A549 (cell line): ENCODE measurements around the gene FSCN2. TPM values are rescaled to one million over a fixed set of nuclear protein-coding genes. Genes with fewer than 3 reads are reported as not detected.

ENCODE experiments used
- ATAC-seq, 2 experiments: fragments of 200-7000 bp in 1 of 2; fragments of >200 bp in 1 of 2; cut with Nextera tagmentation in 1 of 2; cut with Tn5 transposase in 1 of 2; 3 replicates each; pipeline versions ENCODE4 v1.8.0 to v1.9.1; 2018 to 2020; ENCODE audit warnings: mild to moderate bottlenecking in 1 of 2, moderate library complexity in 1 of 2
- CTCF ChIA-PET: fragments of 300-600 bp; sonication (Branson Sonifier 250); formaldehyde crosslinking; extraction: SDS; loops from one replicate; lab custom pipeline; 2021; ENCODE audit warnings: antibody characterized with exemption, inconsistent platforms; lab: Yijun Ruan, JAX
- POLR2A ChIA-PET: fragments of 350-600 bp; formaldehyde crosslinking; extraction: SDS; loops from one replicate; lab custom pipeline; 2021; ENCODE audit warnings: antibody characterized with exemption, inconsistent platforms; lab: Yijun Ruan, JAX
- DNase-seq, 2 experiments: peaks; one replicate each; pipeline versions ENCODE4 v3.0.0 to v3.0.0-alpha.2; 2011 to 2016; ENCODE audit warnings: low read depth in 1 of 2, low spot score in 1 of 2
- FAIRE-seq: peaks from 2 replicates; lab custom pipeline; 2011; peaks lifted over from hg19 to GRCh38; lab: Jason Lieb, UNC
- H3K27ac ChIP-seq, 2 experiments: fragments of >200 bp; sonication (Bioruptor Twin); formaldehyde crosslinking; 3 replicates each; pipeline ENCODE4 v1.5.1; 2016 to 2017
- H3K4me1 ChIP-seq: fragments of >200 bp; sonication (Bioruptor Twin); formaldehyde crosslinking; 3 replicates; pipeline ENCODE4 v1.6.1; 2016
- H3K4me2 ChIP-seq: fragments of >200 bp; sonication (Bioruptor Twin); formaldehyde crosslinking; 3 replicates; pipeline ENCODE4 v1.6.1; 2016
- H3K4me3 ChIP-seq: fragments of >200 bp; sonication (Bioruptor Twin); formaldehyde crosslinking; 3 replicates; pipeline ENCODE4 v1.5.1; 2016
- H3K9me3 ChIP-seq: fragments of >200 bp; sonication (Bioruptor Twin); formaldehyde crosslinking; 3 replicates; pipeline ENCODE4 v1.6.1; 2016
- ATOH8 ChIP-seq: fragments of 250-450 bp; sonication (Bioruptor Pico); IDR thresholded peaks from 2 replicates; pipeline ENCODE4 v1.5.0; 2020; ENCODE audit warnings: low read depth, mild to moderate bottlenecking, moderate library complexity
- BCL3 ChIP-seq: fragments of >200 bp; sonication (Bioruptor Twin); formaldehyde crosslinking; IDR thresholded peaks from 3 replicates; pipeline ENCODE4 v1.6.1; 2016
- BHLHE40 ChIP-seq: IDR thresholded peaks from 2 replicates; pipeline ENCODE4 v1.6.1; 2012; ENCODE audit warnings: low read depth, low read length, inconsistent platforms
- CTCF ChIP-seq: fragments of >200 bp; sonication (Bioruptor Twin); formaldehyde crosslinking; IDR thresholded peaks from 3 replicates; pipeline ENCODE4 v1.5.1; 2016
- EHF ChIP-seq: fragments of 250-450 bp; sonication (Bioruptor Pico); IDR thresholded peaks from 2 replicates; pipeline ENCODE4 v1.5.0; 2020; ENCODE audit warnings: mild to moderate bottlenecking
- EHMT2 ChIP-seq: fragments of 200-600 bp; sonication (generic); IDR thresholded peaks from 2 replicates; pipeline ENCODE4 v1.6.1; 2016; ENCODE audit warnings: antibody characterized with exemption, low read depth, mild to moderate bottlenecking, moderate library complexity
- EP300 ChIP-seq, 2 experiments: fragments of >200 bp; sonication (Bioruptor Twin); formaldehyde crosslinking; IDR thresholded peaks; 2 replicates in 1 of 2; 3 replicates in 1 of 2; pipeline ENCODE4 v1.6.1; 2016 to 2017
- GATA3 ChIP-seq: IDR thresholded peaks from 2 replicates; pipeline ENCODE4 v1.6.1; 2012; ENCODE audit warnings: borderline replicate concordance
- HES2 ChIP-seq: fragments of >200 bp; sonication (Bioruptor Twin); formaldehyde crosslinking; IDR thresholded peaks from 2 replicates; pipeline ENCODE4 v1.6.1; 2016
- HMGXB4 ChIP-seq: fragments of 250-450 bp; sonication (Bioruptor Pico); IDR thresholded peaks from 2 replicates; pipeline ENCODE4 v1.5.0; 2021; ENCODE audit warnings: mild to moderate bottlenecking, moderate library complexity, borderline replicate concordance
- HOXA7 ChIP-seq: fragments of 250-450 bp; sonication (Bioruptor Pico); IDR thresholded peaks from 2 replicates; pipeline ENCODE4 v1.5.0; 2020; ENCODE audit warnings: mild to moderate bottlenecking, moderate library complexity
- HOXB5 ChIP-seq: fragments of 250-450 bp; sonication (Bioruptor Pico); IDR thresholded peaks from 2 replicates; pipeline ENCODE4 v1.5.0; 2020; ENCODE audit warnings: mild to moderate bottlenecking, moderate library complexity
- JUN ChIP-seq, 2 experiments: fragments of >200 bp; sonication (Bioruptor Twin); formaldehyde crosslinking; IDR thresholded peaks; 2 replicates in 1 of 2; 3 replicates in 1 of 2; pipeline ENCODE4 v1.6.1; 2016 to 2017
- JUNB ChIP-seq: fragments of >200 bp; sonication (Bioruptor Twin); formaldehyde crosslinking; IDR thresholded peaks from 2 replicates; pipeline ENCODE4 v1.6.1; 2016
- KDM5A ChIP-seq: fragments of 200-600 bp; sonication (generic); IDR thresholded peaks from 2 replicates; pipeline ENCODE4 v1.6.1; 2016; ENCODE audit warnings: antibody characterized with exemption, mild to moderate bottlenecking
- MAFK ChIP-seq: fragments of 450-650 bp; IDR thresholded peaks from 2 replicates; pipeline ENCODE4 v1.6.1; 2014; ENCODE audit not compliant: partially characterized antibody
- MAX ChIP-seq: IDR thresholded peaks from 2 replicates; pipeline ENCODE4 v1.6.1; 2012
- MAZ ChIP-seq: fragments of 150-350 bp; IDR thresholded peaks from 2 replicates; pipeline ENCODE4 v1.6.1; 2014; ENCODE audit warnings: antibody characterized with exemption, low read depth, low read length, borderline replicate concordance
- NR3C1 ChIP-seq: fragments of >200 bp; sonication (Bioruptor Twin); formaldehyde crosslinking; IDR thresholded peaks from 3 replicates; pipeline ENCODE4 v1.6.1; 2017
- POLR2A ChIP-seq: IDR thresholded peaks from 2 replicates; pipeline ENCODE4 v1.6.1; 2012; ENCODE audit warnings: mild to moderate bottlenecking, low read length
- POLR2AphosphoS2 ChIP-seq: conservative IDR thresholded peaks from 2 replicates; pipeline ENCODE4 v1.6.1; 2012; ENCODE audit warnings: low read length, improper control_type of control experiment, inconsistent platforms
- RARB ChIP-seq: fragments of 250-450 bp; sonication (Bioruptor Pico); IDR thresholded peaks from 2 replicates; pipeline ENCODE4 v1.8.0; 2021; ENCODE audit warnings: mild to moderate bottlenecking, moderate library complexity
- REST ChIP-seq: fragments of 200-600 bp; sonication (generic); IDR thresholded peaks from 2 replicates; pipeline ENCODE4 v1.6.1; 2016; ENCODE audit warnings: antibody characterized with exemption, mild to moderate bottlenecking, moderate library complexity
- RFX5 ChIP-seq: fragments of 450-650 bp; IDR thresholded peaks from 2 replicates; pipeline ENCODE4 v1.7.1; 2014; ENCODE audit warnings: antibody characterized with exemption, mild to moderate bottlenecking, moderate library complexity
- RNF2 ChIP-seq: fragments of 200-600 bp; sonication (generic); IDR thresholded peaks from 2 replicates; pipeline ENCODE4 v1.6.1; 2016; ENCODE audit warnings: low read depth, mild to moderate bottlenecking, antibody characterized with exemption, moderate library complexity, borderline replicate concordance
- SREBF2 ChIP-seq: fragments of 450-650 bp; IDR thresholded peaks from 2 replicates; pipeline ENCODE4 v1.6.1; 2014; ENCODE audit warnings: mild to moderate bottlenecking, moderate library complexity
- TFCP2L1 ChIP-seq: fragments of 250-450 bp; sonication (Bioruptor Pico); IDR thresholded peaks from 2 replicates; pipeline ENCODE4 v1.5.0; 2021; ENCODE audit warnings: mild to moderate bottlenecking
- ZNF302 ChIP-seq: fragments of 250-450 bp; sonication (Bioruptor Pico); IDR thresholded peaks from 2 replicates; pipeline ENCODE4 v1.9.0; 2021; ENCODE audit warnings: inconsistent platforms, mild to moderate bottlenecking, moderate library complexity
- ZSCAN20 ChIP-seq: fragments of 250-450 bp; sonication (Bioruptor Pico); IDR thresholded peaks from 2 replicates; pipeline ENCODE4 v1.8.0; 2022; ENCODE audit warnings: mild to moderate bottlenecking, moderate library complexity
- WGBS: methylation state at CpG from one replicate; pipeline ENCODE4 v1.1.6; 2017; ENCODE audit errors: missing lambda C conversion rate; 5-methylcytosine and 5-hydroxymethylcytosine counted together
- polyA plus RNA-seq, 4 experiments: library from polyadenylated mRNA; depleted of rRNA in 3 of 4; stranded (reverse); fragments of >200 nt; fragmentation: RNase III in 1 of 4; extraction: RNeasy Plus Mini Kit Qiagen cat#74134 plus additional on column Dnase treatment in 1 of 4; gene quantifications; 2 replicates in 3 of 4; 3 replicates in 1 of 4; pipeline ENCODE4 v1.2.3, GENCODE V29; 2011 to 2017

The FSCN2 gene
- polyA plus RNA-seq, 2 of the 4 experiments (the other 2 are of a cell fraction) = 0.84 to 1.3 TPM

GRCh38 chr17:81508639-81509206 is 19.5 kb upstream of the FSCN2 start (continued):
- TF ChIP-seq BHLHE40 = no peak
- peak; percentile 98 for TF ChIP-seq HOXA7 (CRISPR knock-in tag)
- peak; percentile 86 for TF ChIP-seq EHF (CRISPR knock-in tag)
- TF ChIP-seq RARB (CRISPR knock-in tag) = peak; percentile 83; the same call in 1 of the 2 replicates
- no peak for TF ChIP-seq MAFK
- no peak for TF ChIP-seq JUNB
- no peak; the same call in 1 of the 2 replicates for TF ChIP-seq ZNF302
- peak; percentile 95 for TF ChIP-seq POLR2AphosphoS2
- TF ChIP-seq CTCF = no peak
- no peak; the same call in 2 of the 3 replicates for TF ChIP-seq BCL3
- no peak for TF ChIP-seq HES2
- TF ChIP-seq HMGXB4 (CRISPR knock-in tag) = no peak; the same call in 1 of the 2 replicates
- TF ChIP-seq EP300 (IDR thresholded peaks at IDR 0.05) = no peak
- TF ChIP-seq GATA3 = peak; percentile 7; the same call in 1 of the 2 replicates
- TF ChIP-seq POLR2A = peak; percentile 36
- peak; percentile 22 for TF ChIP-seq MAX
- no peak for TF ChIP-seq JUN (IDR thresholded peaks at IDR 0.05)
- no peak for TF ChIP-seq ATOH8 (CRISPR knock-in tag)
- no peak for TF ChIP-seq MAZ
- no peak for TF ChIP-seq NR3C1
- no peak for TF ChIP-seq ZSCAN20 (CRISPR knock-in tag)
- no peak for TF ChIP-seq RFX5

- Histone ChIP-seq H3K27ac (peak overlapping the region; percentile 99), H3K4me3 (peak overlapping the region; percentile 83), H3K4me1 (peaks cover 7% of the 10 kb centered on the region; the same call in 1 of the 3 replicates), H3K9me3 (no peaks in the 10 kb centered on the region), H3K4me2 (peak overlapping the region; percentile 82)
- FAIRE-seq (no peak), ATAC-seq (no peak), DNase-seq (peak in 1 of 2 experiments; percentile 69)
- ChIA-PET POLR2A (interaction anchor here (0.5 to 4.4 kb wide), 7 partner anchors 9 to 114 kb away, joined by 3 to 19 read pairs (median 5); partner anchors contain the start of gene BAHCC1), CTCF (interaction anchor here (0.6 to 4.9 kb wide), 14 partner anchors 9 to 433 kb away, joined by 3 to 34 read pairs (median 4); no protein-coding TSS in a partner anchor)
- 12% methylated on average over 12 of the region's 12 CpGs for WGBS
- TF ChIP-seq RNF2 (no peak), EHMT2 (no peak), RFX5 (no peak), TFCP2L1 (CRISPR knock-in tag) (peak; percentile 24; the same call in 1 of the 2 replicates), KDM5A (no peak), ZSCAN20 (CRISPR knock-in tag) (no peak), REST (0 out of 2 replicates have a peak, but pooled peaks have one; percentile 23), EHF (CRISPR knock-in tag) (peak; percentile 74), HOXB5 (CRISPR knock-in tag) (peak; percentile 10; the same call in 1 of the 2 replicates), SREBF2 (no peak)
These were observed 18.8 kb upstream of the FSCN2 start for GRCh38 chr17:81509207-81509971.
